GM23338 (cell line): ENCODE results near the gene PPDPF. TPM values are rescaled to one million over a fixed set of nuclear protein-coding genes. Genes with fewer than 3 reads are reported as not detected.

ENCODE experiments used
- ATAC-seq: fragments of 200-7000 bp; cut with Tn5 transposase; 3 replicates; pipeline ENCODE4 v1.9.1; 2020
- DNase-seq: peaks from one replicate; pipeline ENCODE4 v3.0.0-alpha.2; 2015; ENCODE audit warnings: low spot score
- H2AFZ ChIP-seq: fragments of 200-600 bp; sonication (generic); 2 replicates; pipeline ENCODE4 v1.8.0; 2016; ENCODE audit warnings: antibody characterized with exemption, mild to moderate bottlenecking, moderate library complexity
- H3F3A ChIP-seq: fragments of 200-600 bp; sonication (generic); replicated peaks from 2 replicates; pipeline ENCODE4 v1.8.0; 2017; ENCODE audit warnings: antibody characterized with exemption, mixed run types, low read depth
- H3K27ac ChIP-seq: fragments of 200-600 bp; sonication (generic); 2 replicates; pipeline ENCODE4 v1.6.1; 2016; ENCODE audit warnings: low read depth
- H3K27me3 ChIP-seq: fragments of 200-600 bp; sonication (generic); 2 replicates; pipeline ENCODE4 v1.8.0; 2016; ENCODE audit warnings: mild to moderate bottlenecking, mixed run types, moderate library complexity; ENCODE audit not compliant: insufficient read depth
- H3K36me3 ChIP-seq: fragments of 200-600 bp; sonication (generic); 2 replicates; pipeline ENCODE4 v1.8.0; 2016; ENCODE audit warnings: mild to moderate bottlenecking; ENCODE audit not compliant: insufficient read depth
- H3K4me1 ChIP-seq: fragments of 200-600 bp; sonication (generic); 2 replicates; pipeline ENCODE4 v1.8.0; 2016; ENCODE audit warnings: mild to moderate bottlenecking, moderate library complexity; ENCODE audit not compliant: insufficient read depth
- H3K4me2 ChIP-seq: fragments of 200-600 bp; sonication (generic); 2 replicates; pipeline ENCODE4 v1.7.1; 2017; ENCODE audit warnings: mixed run types
- H3K4me3 ChIP-seq: fragments of 200-600 bp; sonication (generic); 2 replicates; pipeline ENCODE4 v1.6.1; 2016; ENCODE audit warnings: mixed run types
- H3K79me2 ChIP-seq: fragments of 200-600 bp; sonication (generic); replicated peaks from 2 replicates; pipeline ENCODE4 v1.8.0; 2017; ENCODE audit warnings: mild to moderate bottlenecking; ENCODE audit not compliant: insufficient read depth
- H3K9me2 ChIP-seq: fragments of 200-600 bp; sonication (generic); 2 replicates; pipeline ENCODE4 v1.8.0; 2017; ENCODE audit not compliant: insufficient read depth
- H4K20me1 ChIP-seq: fragments of 200-600 bp; sonication (generic); replicated peaks from 2 replicates; pipeline ENCODE4 v1.8.0; 2017; ENCODE audit warnings: mild to moderate bottlenecking; ENCODE audit not compliant: insufficient read depth
- H3K27ac Mint-ChIP-seq: 2 replicates; pipeline ENCODE4 v1.8.0; 2020; ENCODE audit warnings: inconsistent platforms, mild to moderate bottlenecking, moderate library complexity, mixed read lengths
- H3K27me3 Mint-ChIP-seq: 3 replicates; pipeline ENCODE4 v1.8.0; 2022; ENCODE audit warnings: low read depth, mild to moderate bottlenecking, moderate library complexity, mixed read lengths, inconsistent platforms; ENCODE audit not compliant: insufficient read depth, poor library complexity
- H3K36me3 Mint-ChIP-seq: 3 replicates; pipeline ENCODE4 v1.8.0; 2021; ENCODE audit warnings: low read depth, mild to moderate bottlenecking, inconsistent platforms, moderate library complexity, mixed read lengths
- H3K4me1 Mint-ChIP-seq: 3 replicates; pipeline ENCODE4 v1.8.0; 2020; ENCODE audit warnings: mild to moderate bottlenecking, inconsistent platforms, mixed read lengths
- H3K4me3 Mint-ChIP-seq: 3 replicates; pipeline ENCODE4 v1.8.0; 2021; ENCODE audit warnings: moderate library complexity, mild to moderate bottlenecking, inconsistent platforms, mixed read lengths
- H3K9me3 Mint-ChIP-seq: 3 replicates; pipeline ENCODE4 v1.8.0; 2020; ENCODE audit warnings: moderate library complexity, mild to moderate bottlenecking, inconsistent platforms, mixed read lengths
- CREB1 ChIP-seq: fragments of 250-450 bp; sonication (Bioruptor Pico); IDR thresholded peaks from 2 replicates; pipeline ENCODE4 v1.5.0; 2020; ENCODE audit warnings: low read depth, mild to moderate bottlenecking, moderate library complexity
- STAT1 ChIP-seq: IDR thresholded peaks from one replicate; pipeline ENCODE4 v1.6.1; 2016; ENCODE audit warnings: antibody characterized with exemption; ENCODE audit not compliant: unreplicated experiment
- polyA plus RNA-seq: library from polyadenylated mRNA; unstranded; fragments of >200 nt; fragmentation: Nextera tagmentation; extraction: Ambion mirVana; gene quantifications from 2 replicates; pipeline ENCODE4 v1.2.1, GENCODE V29; 2016
- total RNA-seq: library from RNA; depleted of rRNA; stranded (reverse); fragments of >200 nt; shearing (Covaris generic); gene quantifications from 2 replicates; pipeline ENCODE4 v1.2.3, GENCODE V29; 2014
- TF ChIP-seq, protein P1 (sequence below), 2 experiments: fragments of 200-600 bp in 1 of 2; sonication (generic) in 1 of 2; conservative IDR thresholded peaks; 2 replicates each; pipeline versions ENCODE4 v1.5.1 to v1.6.1; 2016 to 2017; ENCODE audit warnings: antibody characterized with exemption in 2 of 2, low read depth in 2 of 2, mild to moderate bottlenecking in 2 of 2, moderate library complexity in 1 of 2
- TF ChIP-seq, protein P2 (sequence below): fragments of 250-450 bp; sonication (Bioruptor Pico); IDR thresholded peaks from 2 replicates; pipeline ENCODE4 v1.5.0; 2020; ENCODE audit warnings: mild to moderate bottlenecking, moderate library complexity

PPDPF gene
- total and polyA plus RNA-seq, 2 experiments from 2014 or later = 83.9 to 141 TPM

DNA sequence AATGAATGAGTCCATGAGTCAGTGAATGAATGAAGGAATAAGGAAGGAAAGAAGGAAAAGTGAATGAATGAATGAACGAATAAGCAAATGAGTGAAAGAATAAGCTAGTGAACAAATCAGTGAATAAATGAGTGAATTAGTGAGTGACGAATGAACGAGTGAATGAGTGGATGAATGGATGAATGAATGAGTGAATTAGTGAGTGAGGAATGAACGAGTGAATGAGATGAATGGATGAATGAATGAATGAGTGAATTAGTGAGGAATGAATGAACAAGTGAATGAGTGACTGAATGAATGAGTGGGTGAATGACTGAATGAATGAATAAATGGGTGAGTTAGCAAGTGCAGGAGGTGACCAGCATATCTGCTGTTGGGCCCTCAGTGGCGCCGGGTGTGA lies 23.2 kb downstream of the PPDPF start:
- Histone ChIP-seq H3K27ac (no peak overlapping the region), H3K4me1 (0 out of 2 replicates have a peak, but pooled peaks cover 5% of the 10 kb centered on the region), H4K20me1 (no peaks in the 10 kb centered on the region), H3K36me3 (no peaks in the 10 kb centered on the region), H3K4me3 (no peak overlapping the region), H2AFZ (no peak overlapping the region), H3K27me3 (no peaks in the 10 kb centered on the region), H3F3A (no peaks in the 10 kb centered on the region), H3K9me2 (no peaks in the 10 kb centered on the region), H3K4me2 (no peak overlapping the region), H3K79me2 (no peaks in the 10 kb centered on the region)
- H3K36me3 Mint-ChIP-seq = peaks cover 4% of the 10 kb centered on the region; the same call in 1 of the 3 replicates
- ATAC-seq = no peak
- TF ChIP-seq STAT1 (no peak), CREB1 (CRISPR knock-in tag) (no peak)
- TF ChIP-seq, protein P1, sequence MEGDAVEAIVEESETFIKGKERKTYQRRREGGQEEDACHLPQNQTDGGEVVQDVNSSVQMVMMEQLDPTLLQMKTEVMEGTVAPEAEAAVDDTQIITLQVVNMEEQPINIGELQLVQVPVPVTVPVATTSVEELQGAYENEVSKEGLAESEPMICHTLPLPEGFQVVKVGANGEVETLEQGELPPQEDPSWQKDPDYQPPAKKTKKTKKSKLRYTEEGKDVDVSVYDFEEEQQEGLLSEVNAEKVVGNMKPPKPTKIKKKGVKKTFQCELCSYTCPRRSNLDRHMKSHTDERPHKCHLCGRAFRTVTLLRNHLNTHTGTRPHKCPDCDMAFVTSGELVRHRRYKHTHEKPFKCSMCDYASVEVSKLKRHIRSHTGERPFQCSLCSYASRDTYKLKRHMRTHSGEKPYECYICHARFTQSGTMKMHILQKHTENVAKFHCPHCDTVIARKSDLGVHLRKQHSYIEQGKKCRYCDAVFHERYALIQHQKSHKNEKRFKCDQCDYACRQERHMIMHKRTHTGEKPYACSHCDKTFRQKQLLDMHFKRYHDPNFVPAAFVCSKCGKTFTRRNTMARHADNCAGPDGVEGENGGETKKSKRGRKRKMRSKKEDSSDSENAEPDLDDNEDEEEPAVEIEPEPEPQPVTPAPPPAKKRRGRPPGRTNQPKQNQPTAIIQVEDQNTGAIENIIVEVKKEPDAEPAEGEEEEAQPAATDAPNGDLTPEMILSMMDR (conservative IDR thresholded peaks at IDR 0.05; ENCODE audit: low read depth in 2 of 2) = no peak
- TF ChIP-seq, protein P2, sequence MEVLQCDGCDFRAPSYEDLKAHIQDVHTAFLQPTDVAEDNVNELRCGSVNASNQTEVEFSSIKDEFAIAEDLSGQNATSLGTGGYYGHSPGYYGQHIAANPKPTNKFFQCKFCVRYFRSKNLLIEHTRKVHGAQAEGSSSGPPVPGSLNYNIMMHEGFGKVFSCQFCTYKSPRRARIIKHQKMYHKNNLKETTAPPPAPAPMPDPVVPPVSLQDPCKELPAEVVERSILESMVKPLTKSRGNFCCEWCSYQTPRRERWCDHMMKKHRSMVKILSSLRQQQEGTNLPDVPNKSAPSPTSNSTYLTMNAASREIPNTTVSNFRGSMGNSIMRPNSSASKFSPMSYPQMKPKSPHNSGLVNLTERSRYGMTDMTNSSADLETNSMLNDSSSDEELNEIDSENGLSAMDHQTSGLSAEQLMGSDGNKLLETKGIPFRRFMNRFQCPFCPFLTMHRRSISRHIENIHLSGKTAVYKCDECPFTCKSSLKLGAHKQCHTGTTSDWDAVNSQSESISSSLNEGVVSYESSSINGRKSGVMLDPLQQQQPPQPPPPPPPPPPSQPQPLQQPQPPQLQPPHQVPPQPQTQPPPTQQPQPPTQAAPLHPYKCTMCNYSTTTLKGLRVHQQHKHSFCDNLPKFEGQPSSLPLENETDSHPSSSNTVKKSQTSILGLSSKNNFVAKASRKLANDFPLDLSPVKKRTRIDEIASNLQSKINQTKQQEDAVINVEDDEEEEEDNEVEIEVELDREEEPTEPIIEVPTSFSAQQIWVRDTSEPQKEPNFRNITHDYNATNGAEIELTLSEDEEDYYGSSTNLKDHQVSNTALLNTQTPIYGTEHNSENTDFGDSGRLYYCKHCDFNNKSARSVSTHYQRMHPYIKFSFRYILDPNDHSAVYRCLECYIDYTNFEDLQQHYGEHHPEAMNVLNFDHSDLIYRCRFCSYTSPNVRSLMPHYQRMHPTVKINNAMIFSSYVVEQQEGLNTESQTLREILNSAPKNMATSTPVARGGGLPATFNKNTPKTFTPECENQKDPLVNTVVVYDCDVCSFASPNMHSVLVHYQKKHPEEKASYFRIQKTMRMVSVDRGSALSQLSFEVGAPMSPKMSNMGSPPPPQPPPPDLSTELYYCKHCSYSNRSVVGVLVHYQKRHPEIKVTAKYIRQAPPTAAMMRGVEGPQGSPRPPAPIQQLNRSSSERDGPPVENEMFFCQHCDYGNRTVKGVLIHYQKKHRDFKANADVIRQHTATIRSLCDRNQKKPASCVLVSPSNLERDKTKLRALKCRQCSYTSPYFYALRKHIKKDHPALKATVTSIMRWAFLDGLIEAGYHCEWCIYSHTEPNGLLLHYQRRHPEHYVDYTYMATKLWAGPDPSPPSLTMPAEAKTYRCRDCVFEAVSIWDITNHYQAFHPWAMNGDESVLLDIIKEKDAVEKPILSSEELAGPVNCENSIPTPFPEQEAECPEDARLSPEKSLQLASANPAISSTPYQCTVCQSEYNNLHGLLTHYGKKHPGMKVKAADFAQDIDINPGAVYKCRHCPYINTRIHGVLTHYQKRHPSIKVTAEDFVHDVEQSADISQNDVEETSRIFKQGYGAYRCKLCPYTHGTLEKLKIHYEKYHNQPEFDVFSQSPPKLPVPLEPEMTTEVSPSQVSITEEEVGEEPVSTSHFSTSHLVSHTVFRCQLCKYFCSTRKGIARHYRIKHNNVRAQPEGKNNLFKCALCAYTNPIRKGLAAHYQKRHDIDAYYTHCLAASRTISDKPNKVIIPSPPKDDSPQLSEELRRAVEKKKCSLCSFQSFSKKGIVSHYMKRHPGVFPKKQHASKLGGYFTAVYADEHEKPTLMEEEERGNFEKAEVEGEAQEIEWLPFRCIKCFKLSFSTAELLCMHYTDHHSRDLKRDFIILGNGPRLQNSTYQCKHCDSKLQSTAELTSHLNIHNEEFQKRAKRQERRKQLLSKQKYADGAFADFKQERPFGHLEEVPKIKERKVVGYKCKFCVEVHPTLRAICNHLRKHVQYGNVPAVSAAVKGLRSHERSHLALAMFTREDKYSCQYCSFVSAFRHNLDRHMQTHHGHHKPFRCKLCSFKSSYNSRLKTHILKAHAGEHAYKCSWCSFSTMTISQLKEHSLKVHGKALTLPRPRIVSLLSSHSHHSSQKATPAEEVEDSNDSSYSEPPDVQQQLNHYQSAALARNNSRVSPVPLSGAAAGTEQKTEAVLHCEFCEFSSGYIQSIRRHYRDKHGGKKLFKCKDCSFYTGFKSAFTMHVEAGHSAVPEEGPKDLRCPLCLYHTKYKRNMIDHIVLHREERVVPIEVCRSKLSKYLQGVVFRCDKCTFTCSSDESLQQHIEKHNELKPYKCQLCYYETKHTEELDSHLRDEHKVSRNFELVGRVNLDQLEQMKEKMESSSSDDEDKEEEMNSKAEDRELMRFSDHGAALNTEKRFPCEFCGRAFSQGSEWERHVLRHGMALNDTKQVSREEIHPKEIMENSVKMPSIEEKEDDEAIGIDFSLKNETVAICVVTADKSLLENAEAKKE (CRISPR knock-in tag) = no peak
- DNase-seq = no peak
- H3K4me3 Mint-ChIP-seq = no peak overlapping the region; the same call in 2 of the 3 replicates
- peaks cover 13% of the 10 kb centered on the region for H3K27me3 Mint-ChIP-seq
- no peaks in the 10 kb centered on the region; the same call in 2 of the 3 replicates for H3K9me3 Mint-ChIP-seq
- H3K27ac Mint-ChIP-seq = no peak overlapping the region
- peaks cover 8% of the 10 kb centered on the region; the same call in 2 of the 3 replicates for H3K4me1 Mint-ChIP-seq
